GM23338 (cell line): ENCODE results near the gene ADGRV1. TPM values are rescaled to one million over a fixed set of nuclear protein-coding genes. Genes with fewer than 3 reads are reported as not detected.

Experiments used
- ATAC-seq: fragments of 200-7000 bp; cut with Tn5 transposase; 3 replicates; pipeline ENCODE4 v1.9.1; 2020
- DNase-seq: peaks from one replicate; pipeline ENCODE4 v3.0.0-alpha.2; 2015; ENCODE audit warnings: low spot score
- H2AFZ ChIP-seq: fragments of 200-600 bp; sonication (generic); 2 replicates; pipeline ENCODE4 v1.8.0; 2016; ENCODE audit warnings: antibody characterized with exemption, mild to moderate bottlenecking, moderate library complexity
- H3F3A ChIP-seq: fragments of 200-600 bp; sonication (generic); replicated peaks from 2 replicates; pipeline ENCODE4 v1.8.0; 2017; ENCODE audit warnings: antibody characterized with exemption, mixed run types, low read depth
- H3K27ac ChIP-seq: fragments of 200-600 bp; sonication (generic); 2 replicates; pipeline ENCODE4 v1.6.1; 2016; ENCODE audit warnings: low read depth
- H3K27me3 ChIP-seq: fragments of 200-600 bp; sonication (generic); 2 replicates; pipeline ENCODE4 v1.8.0; 2016; ENCODE audit warnings: mild to moderate bottlenecking, mixed run types, moderate library complexity; ENCODE audit not compliant: insufficient read depth
- H3K36me3 ChIP-seq: fragments of 200-600 bp; sonication (generic); 2 replicates; pipeline ENCODE4 v1.8.0; 2016; ENCODE audit warnings: mild to moderate bottlenecking; ENCODE audit not compliant: insufficient read depth
- H3K4me1 ChIP-seq: fragments of 200-600 bp; sonication (generic); 2 replicates; pipeline ENCODE4 v1.8.0; 2016; ENCODE audit warnings: mild to moderate bottlenecking, moderate library complexity; ENCODE audit not compliant: insufficient read depth
- H3K4me2 ChIP-seq: fragments of 200-600 bp; sonication (generic); 2 replicates; pipeline ENCODE4 v1.7.1; 2017; ENCODE audit warnings: mixed run types
- H3K4me3 ChIP-seq: fragments of 200-600 bp; sonication (generic); 2 replicates; pipeline ENCODE4 v1.6.1; 2016; ENCODE audit warnings: mixed run types
- H3K79me2 ChIP-seq: fragments of 200-600 bp; sonication (generic); replicated peaks from 2 replicates; pipeline ENCODE4 v1.8.0; 2017; ENCODE audit warnings: mild to moderate bottlenecking; ENCODE audit not compliant: insufficient read depth
- H3K9me2 ChIP-seq: fragments of 200-600 bp; sonication (generic); 2 replicates; pipeline ENCODE4 v1.8.0; 2017; ENCODE audit not compliant: insufficient read depth
- H4K20me1 ChIP-seq: fragments of 200-600 bp; sonication (generic); replicated peaks from 2 replicates; pipeline ENCODE4 v1.8.0; 2017; ENCODE audit warnings: mild to moderate bottlenecking; ENCODE audit not compliant: insufficient read depth
- H3K27ac Mint-ChIP-seq: 2 replicates; pipeline ENCODE4 v1.8.0; 2020; ENCODE audit warnings: inconsistent platforms, mild to moderate bottlenecking, moderate library complexity, mixed read lengths
- H3K27me3 Mint-ChIP-seq: 3 replicates; pipeline ENCODE4 v1.8.0; 2022; ENCODE audit warnings: low read depth, mild to moderate bottlenecking, moderate library complexity, mixed read lengths, inconsistent platforms; ENCODE audit not compliant: insufficient read depth, poor library complexity
- H3K36me3 Mint-ChIP-seq: 3 replicates; pipeline ENCODE4 v1.8.0; 2021; ENCODE audit warnings: low read depth, mild to moderate bottlenecking, inconsistent platforms, moderate library complexity, mixed read lengths
- H3K4me1 Mint-ChIP-seq: 3 replicates; pipeline ENCODE4 v1.8.0; 2020; ENCODE audit warnings: mild to moderate bottlenecking, inconsistent platforms, mixed read lengths
- H3K4me3 Mint-ChIP-seq: 3 replicates; pipeline ENCODE4 v1.8.0; 2021; ENCODE audit warnings: moderate library complexity, mild to moderate bottlenecking, inconsistent platforms, mixed read lengths
- H3K9me3 Mint-ChIP-seq: 3 replicates; pipeline ENCODE4 v1.8.0; 2020; ENCODE audit warnings: moderate library complexity, mild to moderate bottlenecking, inconsistent platforms, mixed read lengths
- CREB1 ChIP-seq: fragments of 250-450 bp; sonication (Bioruptor Pico); IDR thresholded peaks from 2 replicates; pipeline ENCODE4 v1.5.0; 2020; ENCODE audit warnings: low read depth, mild to moderate bottlenecking, moderate library complexity
- CTCF ChIP-seq, 2 experiments: fragments of 200-600 bp in 1 of 2; sonication (generic) in 1 of 2; conservative IDR thresholded peaks; 2 replicates each; pipeline versions ENCODE4 v1.5.1 to v1.6.1; 2016 to 2017; ENCODE audit warnings: antibody characterized with exemption in 2 of 2, low read depth in 2 of 2, mild to moderate bottlenecking in 2 of 2, moderate library complexity in 1 of 2
- EZH2 ChIP-seq: fragments of 200-600 bp; sonication (generic); IDR thresholded peaks from one replicate; pipeline ENCODE4 v1.8.0; 2017; ENCODE audit warnings: antibody characterized with exemption, mild to moderate bottlenecking, low read depth; ENCODE audit not compliant: unreplicated experiment
- NANOG ChIP-seq: IDR thresholded peaks from 2 replicates; pipeline ENCODE4 v1.6.1; 2016; ENCODE audit warnings: antibody characterized with exemption, borderline replicate concordance
- POLR2AphosphoS5 ChIP-seq: IDR thresholded peaks from 2 replicates; pipeline ENCODE4 v1.6.1; 2016; ENCODE audit warnings: antibody characterized with exemption, low read depth
- ZNF114 ChIP-seq: fragments of 250-450 bp; sonication (Bioruptor Pico); IDR thresholded peaks from 2 replicates; pipeline ENCODE4 v1.5.0; 2020; ENCODE audit warnings: mild to moderate bottlenecking, moderate library complexity
- ZNF331 ChIP-seq: fragments of 250-450 bp; sonication (Bioruptor Pico); IDR thresholded peaks from 2 replicates; pipeline ENCODE4 v1.5.0; 2020; ENCODE audit warnings: low read depth, mild to moderate bottlenecking, moderate library complexity
- polyA plus RNA-seq: library from polyadenylated mRNA; unstranded; fragments of >200 nt; fragmentation: Nextera tagmentation; extraction: Ambion mirVana; gene quantifications from 2 replicates; pipeline ENCODE4 v1.2.1, GENCODE V29; 2016
- total RNA-seq: library from RNA; depleted of rRNA; stranded (reverse); fragments of >200 nt; shearing (Covaris generic); gene quantifications from 2 replicates; pipeline ENCODE4 v1.2.3, GENCODE V29; 2014
- TF ChIP-seq, protein P1 (sequence below): IDR thresholded peaks from 2 replicates; pipeline ENCODE4 v1.6.1; 2016; ENCODE audit warnings: antibody characterized with exemption
- TF ChIP-seq, protein P2 (sequence below): IDR thresholded peaks from one replicate; pipeline ENCODE4 v1.6.1; 2018; ENCODE audit warnings: antibody characterized with exemption; ENCODE audit not compliant: unreplicated experiment

The ADGRV1 gene
- total and polyA plus RNA-seq, 2 experiments from 2014 or later: 46.1 to 149 TPM

GRCh38 chr5:91143840-91144239, 585.2 kb downstream of the ADGRV1 start:
- no peaks in the 10 kb centered on the region; the same call in 1 of the 2 replicates for H4K20me1 ChIP-seq
- H3F3A ChIP-seq: no peaks in the 10 kb centered on the region
- H3K36me3 ChIP-seq: no peaks in the 10 kb centered on the region
- Mint-ChIP-seq H3K4me3 (no peak overlapping the region), H3K4me1 (peaks cover 21% of the 10 kb centered on the region; the same call in 2 of the 3 replicates), H3K9me3 (peaks cover 17% of the 10 kb centered on the region), H3K36me3 (peaks cover 13% of the 10 kb centered on the region), H3K27me3 (peaks cover 3% of the 10 kb centered on the region), H3K27ac (no peak overlapping the region)
- H3K79me2 ChIP-seq: no peaks in the 10 kb centered on the region
- H3K4me3 ChIP-seq: no peak overlapping the region
- H3K4me1 ChIP-seq: no peaks in the 10 kb centered on the region
- no peaks in the 10 kb centered on the region for H3K9me2 ChIP-seq
- no peak overlapping the region for H3K27ac ChIP-seq
- TF ChIP-seq ZNF331 (CRISPR knock-in tag): no peak
- H2AFZ ChIP-seq: no peak overlapping the region
- ATAC-seq (no peak), DNase-seq (no peak)
- H3K27me3 ChIP-seq: no peaks in the 10 kb centered on the region
- no peak overlapping the region for H3K4me2 ChIP-seq

DNA sequence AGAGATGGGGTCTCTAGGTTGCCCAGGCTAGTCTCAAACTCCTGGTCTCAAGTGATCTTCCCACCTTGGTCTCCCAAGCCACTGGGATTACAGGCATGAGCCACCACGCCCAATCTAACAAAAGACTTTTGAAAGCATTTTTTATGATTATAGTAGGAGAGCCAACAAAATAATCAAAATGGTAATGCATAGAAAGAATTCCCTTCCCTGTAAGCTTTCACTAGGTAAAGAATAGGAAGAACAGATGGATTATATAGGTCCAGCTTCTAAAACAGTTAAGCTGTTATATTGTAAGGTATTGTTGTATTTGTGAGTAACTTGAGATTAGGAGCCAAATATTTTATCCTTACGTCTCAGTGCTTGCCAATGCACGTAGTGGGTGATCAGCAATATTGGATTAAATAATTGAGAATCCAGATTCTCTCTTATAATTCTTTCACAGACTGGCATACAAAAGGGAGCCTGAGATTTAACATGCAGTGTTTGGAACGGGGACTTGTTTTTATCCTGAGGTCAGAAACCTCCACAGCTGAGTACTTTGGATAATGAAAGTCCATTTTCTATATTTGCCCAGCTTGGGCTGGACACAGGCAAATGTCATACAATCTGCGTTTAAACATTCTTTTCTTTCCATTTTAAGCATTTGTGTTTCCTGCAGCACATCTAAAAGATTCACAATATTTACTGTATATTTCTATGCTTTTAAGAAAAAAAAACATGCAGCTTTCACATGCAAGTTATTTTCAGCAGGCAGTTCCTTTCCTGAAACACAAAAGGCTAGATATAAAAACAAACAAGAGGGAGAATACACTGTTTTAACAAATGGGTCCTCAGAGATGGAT, 586.1 kb downstream of the ADGRV1 start:
- no peak overlapping the region for H2AFZ ChIP-seq
- H3K27ac Mint-ChIP-seq: no peak overlapping the region; the same call in 1 of the 2 replicates
- ATAC-seq: no peak

GRCh38 chr5:91145333-91145620, 586.7 kb downstream of the ADGRV1 start:
- H3K27ac Mint-ChIP-seq: no peak overlapping the region; the same call in 1 of the 2 replicates
- Histone ChIP-seq H3K9me2 (no peaks in the 10 kb centered on the region), H3K4me1 (no peaks in the 10 kb centered on the region), H3K27ac (no peak overlapping the region), H3F3A (no peaks in the 10 kb centered on the region), H2AFZ (no peak overlapping the region), H3K4me2 (no peak overlapping the region), H3K36me3 (no peaks in the 10 kb centered on the region), H4K20me1 (no peaks in the 10 kb centered on the region; the same call in 1 of the 2 replicates), H3K79me2 (no peaks in the 10 kb centered on the region), H3K4me3 (no peak overlapping the region), H3K27me3 (no peaks in the 10 kb centered on the region)
- H3K27me3 Mint-ChIP-seq: peaks cover 3% of the 10 kb centered on the region
- peaks cover 20% of the 10 kb centered on the region for H3K9me3 Mint-ChIP-seq
- H3K36me3 Mint-ChIP-seq: peaks cover 23% of the 10 kb centered on the region
- peaks cover 21% of the 10 kb centered on the region; the same call in 2 of the 3 replicates for H3K4me1 Mint-ChIP-seq
- DNase-seq (no peak), ATAC-seq (no peak)
- H3K4me3 Mint-ChIP-seq: no peak overlapping the region
- TF ChIP-seq ZNF331 (CRISPR knock-in tag): no peak
- no peak for TF ChIP-seq CTCF (conservative IDR thresholded peaks at IDR 0.05; ENCODE audit: low read depth in 2 of 2)
- TF ChIP-seq EZH2: no peak
- no peak for TF ChIP-seq NANOG
- no peak for TF ChIP-seq CREB1 (CRISPR knock-in tag)
- TF ChIP-seq ZNF114 (CRISPR knock-in tag): no peak
- TF ChIP-seq, protein P1, sequence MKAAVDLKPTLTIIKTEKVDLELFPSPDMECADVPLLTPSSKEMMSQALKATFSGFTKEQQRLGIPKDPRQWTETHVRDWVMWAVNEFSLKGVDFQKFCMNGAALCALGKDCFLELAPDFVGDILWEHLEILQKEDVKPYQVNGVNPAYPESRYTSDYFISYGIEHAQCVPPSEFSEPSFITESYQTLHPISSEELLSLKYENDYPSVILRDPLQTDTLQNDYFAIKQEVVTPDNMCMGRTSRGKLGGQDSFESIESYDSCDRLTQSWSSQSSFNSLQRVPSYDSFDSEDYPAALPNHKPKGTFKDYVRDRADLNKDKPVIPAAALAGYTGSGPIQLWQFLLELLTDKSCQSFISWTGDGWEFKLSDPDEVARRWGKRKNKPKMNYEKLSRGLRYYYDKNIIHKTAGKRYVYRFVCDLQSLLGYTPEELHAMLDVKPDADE: no peak
- TF ChIP-seq, protein P2, sequence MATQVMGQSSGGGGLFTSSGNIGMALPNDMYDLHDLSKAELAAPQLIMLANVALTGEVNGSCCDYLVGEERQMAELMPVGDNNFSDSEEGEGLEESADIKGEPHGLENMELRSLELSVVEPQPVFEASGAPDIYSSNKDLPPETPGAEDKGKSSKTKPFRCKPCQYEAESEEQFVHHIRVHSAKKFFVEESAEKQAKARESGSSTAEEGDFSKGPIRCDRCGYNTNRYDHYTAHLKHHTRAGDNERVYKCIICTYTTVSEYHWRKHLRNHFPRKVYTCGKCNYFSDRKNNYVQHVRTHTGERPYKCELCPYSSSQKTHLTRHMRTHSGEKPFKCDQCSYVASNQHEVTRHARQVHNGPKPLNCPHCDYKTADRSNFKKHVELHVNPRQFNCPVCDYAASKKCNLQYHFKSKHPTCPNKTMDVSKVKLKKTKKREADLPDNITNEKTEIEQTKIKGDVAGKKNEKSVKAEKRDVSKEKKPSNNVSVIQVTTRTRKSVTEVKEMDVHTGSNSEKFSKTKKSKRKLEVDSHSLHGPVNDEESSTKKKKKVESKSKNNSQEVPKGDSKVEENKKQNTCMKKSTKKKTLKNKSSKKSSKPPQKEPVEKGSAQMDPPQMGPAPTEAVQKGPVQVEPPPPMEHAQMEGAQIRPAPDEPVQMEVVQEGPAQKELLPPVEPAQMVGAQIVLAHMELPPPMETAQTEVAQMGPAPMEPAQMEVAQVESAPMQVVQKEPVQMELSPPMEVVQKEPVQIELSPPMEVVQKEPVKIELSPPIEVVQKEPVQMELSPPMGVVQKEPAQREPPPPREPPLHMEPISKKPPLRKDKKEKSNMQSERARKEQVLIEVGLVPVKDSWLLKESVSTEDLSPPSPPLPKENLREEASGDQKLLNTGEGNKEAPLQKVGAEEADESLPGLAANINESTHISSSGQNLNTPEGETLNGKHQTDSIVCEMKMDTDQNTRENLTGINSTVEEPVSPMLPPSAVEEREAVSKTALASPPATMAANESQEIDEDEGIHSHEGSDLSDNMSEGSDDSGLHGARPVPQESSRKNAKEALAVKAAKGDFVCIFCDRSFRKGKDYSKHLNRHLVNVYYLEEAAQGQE: no peak
- TF ChIP-seq POLR2AphosphoS5: no peak

More for the DNA sequence above, 586.1 kb downstream of the ADGRV1 start:
- Histone ChIP-seq H3K27ac (no peak overlapping the region), H3K4me3 (no peak overlapping the region), H4K20me1 (no peaks in the 10 kb centered on the region; the same call in 1 of the 2 replicates), H3F3A (no peaks in the 10 kb centered on the region), H3K9me2 (no peaks in the 10 kb centered on the region), H3K4me2 (no peak overlapping the region), H3K79me2 (no peaks in the 10 kb centered on the region), H3K27me3 (no peaks in the 10 kb centered on the region), H3K4me1 (no peaks in the 10 kb centered on the region), H3K36me3 (no peaks in the 10 kb centered on the region)
- Mint-ChIP-seq H3K9me3 (peaks cover 20% of the 10 kb centered on the region), H3K36me3 (peaks cover 19% of the 10 kb centered on the region), H3K4me1 (peaks cover 21% of the 10 kb centered on the region; the same call in 2 of the 3 replicates), H3K27me3 (peaks cover 3% of the 10 kb centered on the region), H3K4me3 (no peak overlapping the region)
- TF ChIP-seq, protein P1: no peak
- TF ChIP-seq POLR2AphosphoS5: no peak
- no peak for DNase-seq
